ENCODE measurements around the gene KIF26B.

GRCh38 chr1:245663841-245664240 lies 509.1 kb downstream of the KIF26B start:
- no peak for TF ChIP-seq CTCF (IDR thresholded peaks at IDR 0.05; ENCODE audit: insufficient read depth, low read length, poor library complexity, severe bottlenecking)
- TF ChIP-seq EZH2phosphoT487 (conservative IDR thresholded peaks at IDR 0.05; ENCODE audit: low read length) = no peak

Measured in SU-DHL-6 (cell line).